HS-27A (cell line): ENCODE measurements around the gene SLC4A1.
"Not testable (repeated sequence)": the region's sequence is repeated elsewhere in the genome, so short reads cannot be mapped to it uniquely, and the experiment has no call there.

Source experiments
- DNase-seq: peaks from one replicate; pipeline ENCODE4 v3.0.0-alpha.2; 2012; ENCODE audit warnings: low read depth, missing footprints

Gene SLC4A1

GRCh38 chr17:44256671-44257070 is 11.3 kb downstream of the SLC4A1 start:
- DNase-seq = no peak

GRCh38 chr17:44255915-44256314 is 12.0 kb downstream of the SLC4A1 start:
- no peak for DNase-seq

DNA sequence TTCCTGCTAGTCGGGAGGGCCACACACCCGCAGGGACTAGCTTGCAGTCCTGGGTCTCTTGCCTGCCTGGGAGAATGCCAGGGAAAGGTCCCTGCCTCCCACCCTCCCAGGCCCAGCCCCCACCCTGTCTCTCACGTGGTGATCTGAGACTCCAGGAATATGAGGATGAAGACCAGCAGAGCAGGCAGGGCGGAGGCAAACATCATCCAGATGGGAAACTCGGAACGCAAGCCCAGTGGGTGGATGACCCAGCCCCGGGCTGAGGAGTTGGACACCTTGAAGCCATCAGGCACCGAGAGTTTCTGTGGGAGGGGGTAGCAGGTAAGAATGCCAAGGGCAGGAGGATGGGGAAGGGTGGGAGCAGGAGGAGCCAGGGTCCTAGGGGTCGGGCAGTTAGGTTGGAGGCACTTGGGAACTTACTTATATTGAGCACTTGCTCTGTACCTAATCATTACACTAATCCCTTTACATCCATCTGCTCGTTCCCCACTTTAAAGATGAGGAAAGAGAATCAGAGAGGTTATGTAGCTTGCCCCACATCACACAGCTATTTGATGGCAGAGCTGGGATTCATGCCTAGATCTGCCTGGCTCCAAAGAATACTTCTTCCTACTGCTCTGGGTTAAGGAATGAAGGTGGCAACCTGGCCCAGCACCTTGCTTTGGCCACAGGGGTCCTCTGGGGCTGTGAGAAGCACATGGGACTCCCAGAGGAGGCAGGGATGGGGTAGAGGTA is 13.4 kb downstream of the SLC4A1 start:
- no peak for DNase-seq

DNA sequence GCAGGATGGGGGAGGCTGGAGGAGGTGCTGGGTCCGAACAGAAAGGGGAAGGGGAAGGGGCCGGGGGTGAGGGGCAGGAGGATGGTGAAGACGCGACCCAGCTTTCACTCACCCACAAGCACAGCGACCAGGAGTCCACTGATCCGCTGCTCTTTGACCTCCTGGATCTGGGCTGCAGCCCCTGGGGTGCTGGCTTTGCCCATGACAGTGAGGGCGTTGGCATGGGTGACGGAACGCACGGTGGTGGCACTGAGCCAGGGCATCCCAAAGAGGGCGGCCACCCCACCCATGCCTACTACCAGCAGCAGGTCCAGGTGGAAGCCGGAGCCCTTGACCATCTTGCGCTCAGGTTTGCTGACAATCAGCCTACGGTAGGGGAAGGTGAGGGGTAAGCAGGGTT is 14.9 kb downstream of the SLC4A1 start:
- no peak for DNase-seq

DNA sequence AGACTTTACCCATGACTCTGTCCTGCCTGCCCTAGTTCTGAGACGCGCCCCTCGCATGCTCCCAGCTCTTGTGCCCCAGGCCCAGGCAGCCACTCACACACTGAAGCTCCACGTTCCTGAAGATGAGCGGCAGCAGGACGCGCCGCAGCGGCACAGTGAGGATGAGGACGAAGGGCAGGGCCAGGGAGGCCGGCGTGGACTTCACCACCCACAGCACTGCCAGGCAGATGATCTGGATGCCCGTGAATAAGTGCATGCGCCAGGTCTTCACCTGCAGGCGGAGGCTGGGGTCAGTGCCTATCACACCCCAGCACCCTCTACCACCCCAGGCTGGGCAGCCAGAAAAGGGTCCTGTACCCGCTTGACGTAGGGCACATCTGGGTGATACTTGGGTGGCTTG is 16.9 kb downstream of the SLC4A1 start:
- no peak for DNase-seq

DNA sequence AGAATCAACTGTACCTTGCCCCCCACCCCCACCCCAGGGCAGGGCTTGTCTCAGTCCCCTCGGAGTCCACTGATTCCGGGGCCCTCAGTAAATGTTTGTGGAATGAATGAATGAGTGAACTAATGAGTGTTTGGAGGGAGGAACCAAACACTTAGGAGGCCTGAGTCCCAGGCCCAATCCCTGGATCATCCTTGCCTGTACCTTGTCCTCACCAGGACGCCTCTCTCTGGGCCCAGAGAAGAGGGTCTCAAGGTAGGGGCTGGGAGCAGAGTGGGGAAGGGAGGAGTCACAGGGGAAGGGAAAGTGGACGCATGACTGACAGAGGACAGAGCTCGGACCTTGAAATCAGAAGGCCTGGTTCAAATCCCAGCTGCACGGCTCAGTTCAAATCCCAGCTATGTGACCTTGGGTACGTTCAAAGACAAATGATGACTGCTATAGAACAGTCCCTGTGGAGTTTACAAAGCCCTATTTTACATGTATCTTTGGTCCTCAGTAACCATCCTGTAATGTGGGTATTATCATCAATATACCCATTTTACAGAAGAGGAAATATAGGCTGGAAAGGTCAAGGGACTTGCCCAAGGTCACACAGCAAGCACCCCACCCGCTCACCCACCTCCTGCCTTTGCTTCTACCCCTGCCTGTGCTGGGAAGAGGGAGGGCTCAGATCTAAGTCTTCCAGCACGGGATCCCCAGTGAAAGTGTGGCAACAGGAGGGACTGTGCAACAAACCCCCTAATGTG is 18.3 kb downstream of the SLC4A1 start:
- no peak for DNase-seq

DNA sequence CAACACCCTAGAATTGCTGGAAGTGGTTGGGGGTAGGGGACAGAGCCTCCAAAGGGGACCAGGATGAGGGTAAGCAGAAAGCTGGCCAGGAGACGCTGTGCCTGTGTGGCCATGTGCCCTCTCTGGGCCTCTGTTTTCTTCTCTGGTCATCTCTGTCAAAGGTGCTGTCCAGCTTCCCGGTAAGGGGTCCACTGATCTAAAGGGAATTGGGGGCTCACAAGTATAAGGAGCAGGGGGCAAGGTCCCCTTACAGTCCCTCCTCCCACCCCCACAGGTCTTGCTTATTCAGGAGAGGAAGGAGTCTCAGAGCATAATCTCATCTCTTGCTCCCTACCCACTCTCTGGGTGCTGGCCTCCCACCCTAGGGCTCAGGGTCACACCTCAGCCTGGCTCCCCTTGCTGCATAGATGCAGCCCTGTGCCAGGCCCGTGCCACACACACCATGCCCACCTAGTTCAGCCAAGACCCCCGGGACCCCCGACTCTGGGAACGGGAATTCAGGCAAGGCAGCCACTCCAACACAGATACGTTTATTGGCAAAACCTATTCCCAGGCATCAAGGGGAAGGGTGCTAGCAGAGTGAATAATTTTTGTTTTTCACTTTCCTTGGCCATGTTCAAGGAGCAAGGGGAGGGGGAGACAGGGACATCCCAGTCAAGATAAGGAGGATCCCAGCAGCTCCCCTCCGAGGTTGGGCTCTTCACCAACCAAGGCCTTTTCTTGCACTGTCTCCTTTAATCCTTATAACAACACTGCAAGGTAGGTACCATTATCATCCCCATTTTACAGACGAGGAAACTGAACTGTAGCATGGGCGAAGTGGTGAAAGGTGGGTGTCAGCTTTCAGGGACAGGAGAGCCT is 19.8 kb downstream of the SLC4A1 start:
- DNase-seq = no peak

DNA sequence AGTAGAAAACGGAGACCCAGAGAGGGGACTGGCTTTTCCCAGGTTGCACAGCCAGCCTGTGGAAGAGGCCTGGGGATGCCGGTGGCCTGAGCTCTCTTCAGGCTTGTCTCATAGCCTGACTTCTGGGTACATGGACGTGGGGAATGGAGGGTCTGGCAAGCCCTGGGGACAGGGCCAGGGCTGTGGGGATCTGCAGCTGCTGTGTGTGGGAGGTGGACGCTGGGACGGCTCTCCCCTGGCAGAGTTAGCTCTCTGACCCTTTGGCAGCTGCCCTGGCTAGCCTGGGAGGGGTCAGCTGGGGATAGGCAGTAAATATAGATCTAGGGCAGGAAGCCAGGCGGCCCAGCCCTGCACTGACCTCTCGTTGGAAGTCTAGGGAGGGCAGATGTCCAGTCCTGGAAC is 20.5 kb downstream of the SLC4A1 start:
- no peak for DNase-seq

- no peak for DNase-seq
These were observed 26.8 kb downstream of the SLC4A1 start for GRCh38 chr17:44241106-44241624.

DNA sequence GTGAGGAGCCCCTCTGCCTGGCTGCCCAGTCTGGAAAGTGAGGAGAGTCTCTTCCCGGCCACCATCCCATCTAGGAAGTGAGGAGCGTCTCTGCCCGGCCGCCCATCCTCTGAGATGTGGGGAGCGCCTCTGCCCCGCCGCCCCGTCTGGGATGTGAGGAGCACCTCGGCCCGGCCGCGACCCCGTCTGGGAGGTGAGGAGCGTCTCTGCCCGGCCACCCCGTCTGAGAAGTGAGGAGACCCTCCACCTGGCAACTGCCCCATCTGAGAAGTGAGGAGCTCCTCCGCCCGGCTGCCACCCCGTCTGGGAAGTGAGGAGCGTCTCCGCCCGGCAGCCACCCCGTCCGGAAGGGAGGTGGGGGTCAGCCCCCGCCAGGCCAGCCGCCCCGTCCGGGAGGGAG is 30.0 kb downstream of the SLC4A1 start:
- not testable (repeated sequence) for DNase-seq

- DNase-seq = no peak
These were observed 31.4 kb downstream of the SLC4A1 start for GRCh38 chr17:44236444-44236991.

- DNase-seq = no peak
These were observed 32.4 kb downstream of the SLC4A1 start for GRCh38 chr17:44235583-44235936.

DNA sequence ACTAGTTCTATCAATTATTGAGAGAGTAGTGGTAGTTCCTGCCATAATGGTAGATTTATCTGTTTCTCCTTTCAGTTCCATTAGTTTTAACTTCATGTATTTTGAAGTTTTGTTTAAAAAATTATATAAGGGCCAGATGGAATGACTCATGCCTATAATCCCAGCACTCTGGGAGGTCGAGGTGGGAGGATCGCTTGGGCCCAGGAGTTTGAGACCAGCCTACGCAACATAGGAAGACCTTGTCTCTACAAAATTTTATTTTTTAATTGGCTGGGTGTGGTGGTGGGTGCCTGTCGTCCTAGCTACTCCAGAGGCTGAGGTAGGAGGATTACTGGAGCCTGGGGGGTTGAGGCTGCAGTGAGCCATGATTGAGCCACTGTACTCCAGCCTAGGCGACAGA is 34.4 kb downstream of the SLC4A1 start:
- DNase-seq = no peak

- DNase-seq = no peak
These were observed 35.9 kb downstream of the SLC4A1 start for GRCh38 chr17:44232061-44232460.

DNA sequence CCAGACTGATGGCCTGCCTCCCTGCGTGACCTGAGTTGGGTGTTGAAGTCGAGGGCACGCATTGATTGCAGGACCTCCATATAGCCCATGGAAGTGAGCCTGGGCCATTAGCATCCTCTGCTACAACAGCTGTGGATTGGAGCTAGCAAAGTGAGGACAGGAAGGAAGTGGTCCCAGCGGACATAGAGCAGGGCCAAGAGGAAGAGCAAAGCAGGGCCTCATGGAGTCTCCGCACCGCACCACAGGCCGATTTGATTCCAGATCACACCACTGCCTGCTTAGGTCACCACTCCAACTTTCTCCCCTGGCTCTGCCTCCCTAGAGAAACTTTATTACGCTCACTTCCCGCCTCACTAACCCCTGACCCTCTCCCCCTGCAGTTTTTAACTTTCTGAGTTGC is 37.8 kb downstream of the SLC4A1 start:
- no peak for DNase-seq

GRCh38 chr17:44229090-44229489 is 38.8 kb downstream of the SLC4A1 start:
- DNase-seq = no peak

DNA sequence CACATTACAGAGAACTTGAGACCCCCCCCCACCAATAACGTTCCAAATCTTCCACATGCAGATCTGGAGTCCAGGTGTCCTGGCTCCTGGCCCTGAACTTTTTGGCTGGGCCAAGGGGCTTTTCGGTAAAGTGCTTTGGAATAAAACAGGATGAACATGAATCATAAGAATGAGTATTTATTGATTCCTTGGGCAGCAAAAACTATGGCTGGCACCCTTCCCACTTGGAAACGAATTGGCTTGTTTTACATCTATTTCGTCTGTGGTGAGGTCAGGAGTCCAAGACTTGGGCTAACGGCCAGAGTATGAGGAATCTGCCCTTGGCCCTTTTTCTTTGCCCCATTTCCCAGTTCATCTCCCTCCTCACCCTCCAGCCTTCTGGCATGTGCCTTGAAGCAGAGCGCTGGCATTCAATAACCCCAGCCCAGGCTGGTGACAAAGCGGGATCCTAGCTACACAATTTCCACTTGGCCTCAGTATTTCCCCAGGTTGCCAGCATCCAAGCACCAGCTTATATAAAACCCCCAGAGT is 44.3 kb downstream of the SLC4A1 start:
- DNase-seq = no peak

DNA sequence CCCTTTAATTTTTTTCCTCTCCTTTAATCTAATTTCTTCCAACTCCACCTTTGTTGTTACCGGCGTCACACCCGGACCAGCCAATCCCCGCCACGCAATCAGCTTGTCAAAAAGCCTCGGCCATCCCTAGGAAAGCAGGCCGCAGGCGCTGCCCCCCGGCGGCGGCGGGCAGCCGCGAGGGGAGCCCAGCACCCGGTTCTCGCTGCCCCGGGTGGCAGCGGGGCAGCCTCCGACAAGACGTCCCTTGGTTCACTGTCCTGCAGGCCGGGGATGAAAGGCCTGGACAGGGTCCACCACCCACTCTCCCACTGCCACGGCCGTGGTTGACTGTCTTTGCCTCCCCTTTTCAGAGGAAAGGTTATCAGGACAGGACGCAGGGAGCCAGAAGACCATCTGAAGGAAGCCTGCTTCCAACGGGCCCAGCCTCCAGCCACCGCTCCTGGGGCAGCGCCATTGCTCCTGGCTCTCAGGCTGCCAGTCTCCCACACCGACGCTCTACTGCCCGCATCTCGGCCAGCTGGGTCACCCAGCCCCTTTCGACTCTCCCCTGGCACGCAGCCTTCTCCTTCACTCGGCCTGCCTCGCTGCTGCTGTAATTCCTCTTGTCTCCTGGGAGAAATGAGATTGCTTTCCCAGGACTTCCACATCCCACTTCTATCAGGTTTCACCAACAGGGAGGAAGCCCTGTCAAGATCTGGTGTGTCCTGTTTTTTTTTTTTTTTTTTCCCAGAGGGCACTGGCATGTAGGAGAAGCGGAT is 45.6 kb downstream of the SLC4A1 start:
- no peak for DNase-seq

GRCh38 chr17:44221862-44222111 is 46.1 kb downstream of the SLC4A1 start:
- no peak for DNase-seq

DNA sequence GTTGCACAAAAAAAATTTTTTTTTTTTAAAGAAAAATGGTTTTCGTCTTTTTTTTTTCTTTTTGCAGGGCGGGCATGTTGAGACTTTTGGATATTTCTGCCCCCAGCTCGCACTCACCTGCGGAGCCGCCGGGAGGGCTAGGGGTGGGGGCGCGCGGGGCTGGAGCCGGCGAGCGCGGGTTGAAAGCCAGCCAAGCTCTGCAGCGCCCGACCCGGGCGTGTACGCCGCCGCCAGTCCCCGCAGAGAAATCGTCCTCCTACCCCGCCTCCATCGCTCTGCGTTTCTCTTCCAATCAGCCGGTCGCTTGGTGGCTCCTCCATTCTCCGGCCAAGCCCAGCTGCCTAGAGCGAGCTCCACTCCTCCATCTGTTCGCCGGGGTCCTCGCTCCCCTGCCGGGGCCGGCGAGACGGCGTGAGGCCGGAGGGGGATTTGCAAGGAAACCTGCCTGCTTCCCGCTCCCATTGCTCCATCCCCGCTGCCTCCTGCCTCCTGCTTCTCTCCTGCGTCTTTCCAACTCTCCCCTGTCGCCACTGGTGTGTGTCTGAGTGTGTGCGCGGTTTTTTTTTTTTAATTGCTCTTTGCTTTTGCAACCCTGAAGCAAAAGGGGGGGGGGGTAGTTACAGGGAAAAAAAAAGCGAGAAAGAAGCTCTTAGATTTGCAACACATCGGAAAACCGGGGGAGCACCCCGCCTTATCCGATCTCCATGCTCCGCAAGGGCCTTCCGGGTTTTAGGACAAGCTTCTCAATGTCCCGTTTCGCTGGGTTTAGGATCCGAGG is 46.7 kb downstream of the SLC4A1 start:
- no peak for DNase-seq
